ENCODE results near the gene GSKIP.

Gene GSKIP

DNA sequence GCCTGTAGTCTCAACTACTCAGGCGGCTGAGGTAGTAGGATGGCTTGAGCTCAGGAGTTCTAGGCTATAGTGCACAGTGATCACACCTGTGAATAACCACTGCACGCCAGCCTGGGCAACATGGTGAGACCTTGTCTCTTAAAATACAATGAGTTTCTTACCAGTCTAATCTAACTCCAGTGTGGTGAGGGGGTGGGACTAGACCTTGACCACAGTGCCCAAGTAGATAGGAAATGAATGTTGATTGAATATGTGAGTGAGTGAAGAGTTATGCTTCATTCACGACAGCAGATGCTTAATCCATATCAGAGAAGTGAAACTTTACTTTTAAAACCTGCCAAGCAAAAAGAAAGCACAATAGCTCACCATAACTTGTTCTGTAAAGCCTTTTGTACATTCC lies 17.4 kb downstream of the GSKIP start:
- DNase-seq (ENCODE audit: low read depth), result no peak

DNA sequence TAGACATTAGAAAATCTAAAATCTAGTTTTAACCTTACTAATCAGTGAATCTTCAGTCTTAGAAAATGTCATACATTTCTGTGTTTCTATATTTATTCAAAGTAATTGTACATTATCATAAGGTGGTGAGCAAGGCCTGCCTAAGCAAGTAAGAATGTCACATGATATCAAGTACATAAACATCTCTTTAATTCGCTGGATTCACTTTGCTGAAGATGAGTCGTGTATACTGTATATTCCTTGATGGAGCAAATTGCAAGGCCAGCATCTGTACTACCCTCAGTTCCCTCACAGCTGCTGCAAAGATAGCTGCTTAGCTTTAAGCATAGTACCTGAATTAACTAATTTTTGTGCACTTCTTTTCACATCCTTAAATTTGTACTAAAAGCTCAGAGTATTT lies 20.1 kb downstream of the GSKIP start:
- DNase-seq (ENCODE audit: low read depth), result no peak

DNA sequence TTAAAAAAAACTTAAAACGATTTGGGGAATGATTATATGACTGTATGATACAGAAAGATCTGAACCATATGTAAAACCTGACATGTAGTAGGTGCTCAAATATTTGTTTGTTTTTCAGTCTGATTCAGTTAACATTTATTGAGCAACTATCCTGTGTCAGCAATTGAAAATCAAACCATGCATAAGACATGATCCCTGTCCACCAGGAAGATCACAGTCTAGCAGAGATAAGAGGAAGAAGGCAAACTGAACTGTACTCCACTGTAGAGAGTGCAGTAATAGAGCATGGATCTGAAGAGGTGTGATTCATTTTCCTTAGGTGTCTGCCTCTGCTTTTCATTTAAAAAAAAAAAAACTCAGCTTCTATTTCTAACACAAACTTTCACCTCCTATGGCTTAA lies 20.7 kb downstream of the GSKIP start:
- DNase-seq (ENCODE audit: low read depth), result no peak

DNA sequence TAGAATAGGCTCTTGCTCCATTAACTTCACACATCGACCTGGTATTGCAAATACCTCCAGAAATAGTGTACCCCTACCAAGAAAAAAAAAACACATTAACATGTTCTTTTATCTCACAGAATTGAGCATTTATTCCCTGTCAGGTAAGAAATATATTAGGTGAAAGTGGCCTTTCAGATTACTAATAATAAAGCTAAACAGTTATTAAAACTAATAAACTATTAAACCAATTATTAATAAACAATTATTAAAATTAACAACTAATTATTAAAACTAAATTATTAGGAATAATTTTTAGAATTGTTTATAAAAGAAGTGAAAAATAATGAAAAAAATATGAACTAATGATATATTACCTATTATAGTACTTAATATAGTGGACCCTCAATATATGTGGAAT lies 21.4 kb downstream of the GSKIP start:
- no peak for DNase-seq (ENCODE audit: low read depth)

DNA sequence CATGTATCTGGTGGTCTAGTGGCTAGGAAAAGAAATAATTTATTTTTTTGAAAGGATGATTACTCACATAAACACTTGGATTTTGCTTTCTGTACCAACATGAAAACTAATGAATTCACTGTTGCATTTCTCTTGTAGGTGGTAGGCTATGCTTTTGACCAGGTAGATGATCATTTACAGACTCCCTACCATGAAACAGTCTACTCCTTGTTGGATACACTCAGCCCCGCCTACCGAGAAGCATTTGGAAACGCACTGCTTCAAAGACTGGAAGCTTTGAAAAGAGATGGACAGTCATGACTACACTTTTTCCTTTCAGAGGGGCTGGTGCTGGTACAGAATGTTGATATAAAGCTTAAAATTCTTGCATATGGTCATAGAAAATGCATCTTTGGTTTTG lies 22.1 kb downstream of the GSKIP start:
- no peak for DNase-seq (ENCODE audit: low read depth)

DNA sequence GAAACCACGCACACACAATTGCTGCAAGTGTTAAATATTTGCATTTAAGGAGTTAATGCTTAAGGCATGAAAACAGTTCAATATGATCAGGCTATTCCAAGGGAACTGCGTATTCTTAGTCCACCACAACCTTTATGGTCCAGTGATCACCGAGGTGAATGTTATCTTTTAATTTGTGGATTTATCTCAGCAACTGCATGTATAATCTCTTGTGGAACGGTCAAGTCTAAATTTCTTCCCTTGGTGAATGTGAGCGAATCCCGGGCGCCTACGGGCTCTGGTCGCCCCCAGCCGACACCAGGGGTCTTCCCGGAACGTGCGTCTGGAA lies 27.6 kb downstream of the GSKIP start:
- DNase-seq (ENCODE audit: low read depth), result no peak

DNA sequence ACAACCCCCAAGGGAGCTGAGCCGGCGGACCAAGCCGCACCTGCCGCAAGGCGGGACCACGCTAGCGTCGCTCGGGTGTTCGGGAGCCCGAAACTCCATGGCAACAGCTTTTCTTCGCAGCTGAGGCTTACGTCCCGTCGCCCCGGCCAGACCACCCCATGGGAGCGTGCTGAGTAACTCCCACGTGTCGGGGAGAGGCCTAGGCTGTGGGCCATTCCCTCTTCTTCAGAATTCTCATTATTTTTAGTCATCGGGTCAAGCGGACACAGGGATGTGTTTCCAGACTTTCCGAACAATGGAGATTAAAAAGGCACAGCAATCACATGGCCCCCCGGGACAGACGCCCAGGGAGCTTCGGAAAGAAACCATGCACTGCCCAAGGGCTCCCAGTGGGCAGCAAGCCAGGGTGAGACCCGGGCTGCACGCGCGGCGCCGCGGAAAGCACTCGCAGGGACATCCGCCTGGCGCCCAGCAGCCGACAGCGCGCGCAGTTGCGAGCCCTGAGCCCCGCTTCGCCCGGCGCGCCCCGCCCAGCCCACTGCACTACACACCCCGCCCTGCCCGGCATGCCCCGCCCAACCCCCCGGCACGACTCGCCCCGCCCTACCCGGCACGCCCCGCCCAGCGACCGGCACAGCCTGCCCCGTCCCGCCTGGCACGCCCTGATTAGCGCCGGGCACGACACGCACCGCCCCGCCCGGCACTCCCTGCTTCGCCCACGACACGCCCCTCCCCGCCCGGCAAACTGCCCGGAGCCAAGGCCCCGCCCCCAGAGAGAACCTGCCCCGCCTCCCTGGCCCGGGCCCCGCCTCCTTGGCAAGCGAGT lies 28.2 kb downstream of the GSKIP start:
- peak; percentile 51 for DNase-seq (ENCODE audit: low read depth)

DNA sequence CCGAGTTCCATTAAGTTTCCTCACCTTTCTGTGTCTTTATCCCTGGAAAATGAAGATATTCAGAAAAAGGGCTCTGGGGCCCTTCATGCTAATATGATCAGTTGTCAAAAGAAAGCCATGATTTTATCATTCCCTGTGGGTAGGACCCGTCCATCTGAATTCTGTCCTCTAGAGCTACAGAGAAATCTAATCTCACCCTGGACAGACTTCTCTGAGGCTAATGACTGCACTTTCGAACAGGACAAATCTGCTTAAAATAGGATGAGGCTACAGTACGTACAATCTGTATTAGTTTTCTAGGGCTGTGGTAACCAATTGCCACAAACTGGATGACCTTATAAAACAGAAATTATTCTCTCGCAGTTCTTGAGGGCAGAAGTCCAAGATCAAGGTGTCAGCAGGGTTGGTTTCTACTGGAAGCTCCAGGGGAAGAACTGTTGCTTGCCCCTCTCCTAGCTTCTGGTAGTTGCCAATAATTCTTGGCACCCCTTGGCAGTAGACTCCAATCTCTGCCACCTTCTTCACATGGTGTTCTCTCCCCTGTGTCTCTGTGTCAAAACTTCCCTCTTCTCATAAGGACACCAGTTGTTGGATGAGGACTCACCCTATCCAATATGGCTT lies 29.9 kb downstream of the GSKIP start:
- no peak for DNase-seq (ENCODE audit: low read depth)

DNA sequence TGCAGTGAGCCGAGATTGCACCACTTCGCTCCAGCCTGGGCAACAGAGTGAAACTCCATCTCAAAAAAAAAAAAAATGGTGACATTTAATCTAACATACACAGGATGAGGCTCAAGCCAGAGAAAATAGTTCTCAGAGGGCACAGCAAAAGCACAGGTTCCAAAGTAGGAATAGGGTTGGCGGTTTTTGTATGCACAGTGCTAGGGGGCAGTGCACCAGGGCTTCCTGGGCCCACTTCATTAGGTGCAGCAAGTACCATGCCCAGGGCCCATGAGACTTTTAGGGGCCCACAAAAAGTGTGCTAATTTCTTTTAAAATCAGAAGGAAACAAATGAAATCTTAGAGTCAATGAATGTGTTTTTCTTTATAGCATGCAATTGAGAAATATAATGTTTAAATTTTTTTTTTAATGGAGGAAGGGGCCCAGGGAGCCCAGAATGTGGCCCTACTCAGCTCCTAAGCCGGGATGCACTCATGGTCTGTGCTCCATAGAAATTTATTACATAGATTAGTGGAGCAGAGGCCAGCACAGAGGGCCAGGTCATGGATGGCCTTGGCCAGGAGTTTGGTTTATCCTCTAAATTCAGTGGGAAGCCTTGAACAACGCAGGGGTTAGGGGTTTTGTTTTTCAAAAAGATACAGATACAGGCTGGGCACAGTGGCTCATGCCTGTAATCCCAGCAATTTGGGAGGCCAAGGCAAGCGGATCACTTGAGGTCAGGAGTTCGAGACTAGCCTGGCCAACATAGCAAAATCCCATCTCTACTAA lies 30.9 kb downstream of the GSKIP start:
- DNase-seq (ENCODE audit: low read depth), result no peak

DNA sequence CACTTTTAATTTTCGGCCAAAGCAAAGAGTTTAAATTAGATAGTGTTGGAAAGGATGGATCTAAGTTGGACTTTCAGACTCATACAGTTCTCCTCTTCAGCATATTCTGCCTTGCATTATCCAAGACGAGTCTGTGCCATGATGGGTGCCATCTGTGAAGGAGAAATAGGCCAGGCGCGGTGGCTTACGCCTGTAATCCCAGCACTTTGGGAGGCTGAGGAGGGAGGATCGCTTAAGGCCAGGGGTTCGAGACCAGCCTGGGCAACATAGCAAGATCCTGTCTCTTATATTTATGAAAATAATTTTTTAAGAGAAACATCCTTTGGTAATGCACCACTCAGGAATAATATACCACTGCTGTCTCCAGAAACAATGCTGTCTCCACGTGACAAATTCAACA lies 35.1 kb downstream of the GSKIP start:
- DNase-seq (ENCODE audit: low read depth), result no peak

DNA sequence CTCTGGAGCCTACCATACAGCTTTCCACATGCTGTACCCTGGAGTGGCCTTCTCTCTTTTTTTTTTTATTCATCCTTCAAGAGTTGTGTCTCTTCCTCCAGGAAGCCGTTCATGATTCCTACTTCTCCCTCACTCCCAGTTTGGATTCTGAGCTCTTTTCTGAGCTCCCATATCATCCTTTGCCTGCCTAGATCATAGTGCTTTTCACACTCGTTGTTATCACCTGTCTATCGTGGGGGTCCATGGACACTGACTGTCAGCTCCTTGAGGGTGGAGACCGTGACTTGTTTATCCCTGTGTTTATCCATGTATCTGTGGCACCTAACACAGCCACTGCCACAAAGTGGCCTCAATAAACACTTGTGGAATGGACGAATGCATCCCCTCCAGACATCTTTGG lies 35.6 kb downstream of the GSKIP start:
- DNase-seq (ENCODE audit: low read depth), result no peak

DNA sequence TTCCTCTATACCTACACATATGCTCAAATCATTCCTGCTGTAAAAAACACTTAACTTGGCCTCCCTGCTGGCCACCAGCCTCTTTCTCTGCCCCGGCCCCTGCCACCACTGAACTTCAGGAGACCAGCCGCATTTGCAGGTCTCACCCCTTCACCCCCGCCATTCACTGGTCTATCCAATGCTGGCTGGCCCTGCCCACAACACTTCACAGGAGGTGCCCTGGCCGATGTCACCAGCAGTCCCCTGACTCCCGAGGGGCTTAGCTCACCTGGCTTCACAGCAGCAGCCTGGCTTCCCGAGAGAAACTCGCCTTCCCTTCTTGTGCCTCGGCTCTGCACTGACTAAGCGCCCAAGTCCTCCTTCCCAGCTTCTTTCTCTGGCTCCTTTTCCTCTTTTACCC lies 36.1 kb downstream of the GSKIP start:
- no peak for DNase-seq (ENCODE audit: low read depth)

DNA sequence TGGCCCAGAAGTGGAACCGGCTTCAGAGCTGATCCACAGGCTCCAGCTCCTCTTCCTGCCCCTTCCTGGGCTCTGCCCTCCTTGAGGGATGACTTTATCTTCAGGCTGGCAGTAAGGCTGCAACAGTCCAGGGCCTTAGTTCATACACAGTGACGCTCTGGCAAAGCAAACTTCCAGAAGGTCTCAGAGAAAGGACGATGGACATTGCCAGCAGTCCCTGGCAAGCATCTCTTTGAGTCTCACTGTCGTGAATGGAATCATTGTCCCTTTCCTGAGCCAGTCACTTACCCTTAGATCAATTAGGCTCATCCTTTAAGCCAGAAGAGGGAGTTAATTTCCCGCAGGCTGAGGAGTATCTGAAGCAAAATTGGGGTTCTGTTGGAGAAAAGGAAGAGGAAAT lies 37.2 kb downstream of the GSKIP start:
- no peak for DNase-seq (ENCODE audit: low read depth)

DNA sequence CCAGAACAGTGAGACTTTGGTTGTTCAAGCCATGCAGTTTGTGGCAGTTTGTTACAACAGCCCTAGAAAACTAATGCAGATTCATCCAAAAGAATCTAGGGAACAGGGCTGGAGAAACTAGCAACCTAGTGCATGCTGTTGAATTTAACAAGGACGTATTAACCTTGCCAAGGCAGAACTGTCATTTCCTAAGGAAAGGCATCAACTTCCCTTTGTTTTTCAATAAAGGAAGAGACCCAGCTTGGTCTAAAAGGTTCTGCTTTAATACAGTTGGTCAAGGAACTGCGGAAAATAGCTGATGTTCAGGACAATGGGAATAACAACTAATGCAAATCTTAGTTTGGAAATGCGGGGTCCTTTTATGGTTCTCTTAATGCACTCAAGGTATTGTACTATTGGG lies 40.1 kb downstream of the GSKIP start:
- no peak for DNase-seq (ENCODE audit: low read depth)

DNA sequence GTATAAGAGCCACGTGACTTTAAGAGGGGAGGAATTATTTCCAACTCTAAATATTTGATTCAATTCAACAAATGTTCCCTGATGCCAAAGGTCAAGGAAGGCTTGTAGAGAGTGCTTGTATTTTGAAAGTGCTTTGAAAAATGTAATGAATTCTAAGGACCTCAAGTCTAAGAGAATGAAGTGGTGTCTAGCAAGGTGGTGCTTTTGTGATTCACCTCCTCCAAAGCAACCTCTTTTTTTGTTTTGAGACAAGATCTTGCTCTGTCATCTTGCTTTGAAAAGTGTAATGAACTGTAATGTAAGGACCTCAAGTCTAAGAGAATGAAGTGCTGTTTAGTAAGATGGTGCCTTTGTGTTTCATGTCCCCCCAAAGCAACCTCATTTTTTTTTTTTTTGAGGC lies 42.4 kb downstream of the GSKIP start:
- no peak for DNase-seq (ENCODE audit: low read depth)

DNA sequence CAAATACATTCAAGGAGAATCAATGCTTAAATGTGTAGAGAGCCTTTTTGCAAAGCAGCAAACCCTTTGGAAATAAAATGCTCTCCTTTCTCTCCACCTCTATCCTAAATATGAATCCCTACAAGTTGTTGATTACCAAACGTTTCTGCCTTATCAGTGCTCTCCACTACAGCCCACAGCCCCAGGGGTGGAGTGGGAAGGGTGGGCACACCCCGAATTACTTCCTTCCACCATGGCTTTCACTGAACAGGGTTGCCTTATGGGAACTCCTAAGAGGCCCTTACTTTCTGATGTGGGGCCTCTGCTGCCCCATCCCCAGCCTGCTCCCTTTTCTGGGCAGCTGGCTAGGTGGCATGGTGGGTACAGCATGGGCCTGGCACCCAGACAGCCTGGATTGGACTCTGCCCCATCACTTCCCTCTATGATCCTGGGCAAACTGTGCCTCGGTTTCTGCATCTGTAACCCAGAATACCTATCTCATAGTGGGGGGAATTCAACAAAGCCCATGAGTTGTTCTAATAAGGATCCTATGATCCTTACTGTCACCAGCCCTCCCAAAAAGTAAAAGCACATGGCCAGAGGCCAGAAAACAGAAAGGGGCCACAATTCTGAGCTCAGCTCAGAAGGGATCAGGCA lies 44.7 kb downstream of the GSKIP start:
- no peak for DNase-seq (ENCODE audit: low read depth)

DNA sequence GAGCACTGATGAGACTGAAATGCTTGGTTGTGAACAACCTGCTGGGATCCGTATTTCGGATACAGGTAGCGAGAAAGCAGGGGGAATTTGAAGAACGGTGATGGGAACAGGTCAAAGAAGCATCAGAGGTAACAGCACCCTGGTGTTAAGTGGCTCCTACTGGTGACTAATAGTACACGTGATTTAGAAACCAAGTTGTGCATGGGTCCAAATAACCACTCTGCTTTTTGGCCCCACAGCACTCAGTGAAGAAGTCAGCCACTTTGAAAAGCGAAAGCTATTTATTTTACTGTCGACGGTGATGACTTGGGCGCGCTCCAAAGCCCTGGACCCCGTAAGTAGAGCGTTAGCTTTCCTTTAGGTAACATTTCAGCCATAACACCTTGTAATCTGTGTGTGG lies 45.3 kb downstream of the GSKIP start:
- DNase-seq (ENCODE audit: low read depth), result no peak

DNA sequence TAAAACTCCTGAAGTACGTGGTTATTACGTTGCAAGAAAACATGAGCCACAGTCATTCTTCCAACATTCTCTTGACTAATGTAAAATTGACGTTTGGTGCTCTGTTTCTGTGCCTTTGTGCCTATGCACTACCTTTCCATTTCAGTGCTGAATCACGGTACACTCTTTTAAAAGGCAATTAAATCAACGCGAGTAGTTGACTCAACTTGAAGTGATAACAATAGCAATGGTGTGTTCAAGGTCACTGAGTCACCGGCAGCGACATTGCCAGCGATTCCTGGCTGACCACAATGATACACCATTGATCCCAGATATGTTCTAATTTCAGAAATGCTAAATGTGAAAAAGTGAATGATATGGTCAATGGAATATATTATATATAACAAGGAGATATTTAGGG lies 46.4 kb downstream of the GSKIP start:
- DNase-seq (ENCODE audit: low read depth), result no peak

DNA sequence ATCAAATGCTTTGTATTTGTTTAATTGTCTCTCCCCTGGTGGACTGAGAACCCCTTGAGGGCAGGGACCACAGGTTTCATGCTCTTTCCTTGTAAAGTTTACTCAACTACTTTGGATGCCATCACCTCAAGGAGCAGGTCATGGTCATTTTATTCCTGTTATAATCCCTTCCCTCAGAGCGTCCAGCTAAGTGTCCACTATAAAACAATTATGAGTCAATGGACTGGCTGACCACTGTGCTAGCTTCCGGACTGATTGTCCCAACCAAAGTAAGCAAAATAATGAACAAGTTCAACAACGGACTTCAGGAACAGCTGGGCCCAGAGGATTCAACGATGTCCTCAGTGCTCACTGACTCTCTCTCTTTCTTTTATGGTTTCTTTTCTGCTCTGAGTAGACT lies 46.8 kb downstream of the GSKIP start:
- DNase-seq (ENCODE audit: low read depth), result no peak

DNA sequence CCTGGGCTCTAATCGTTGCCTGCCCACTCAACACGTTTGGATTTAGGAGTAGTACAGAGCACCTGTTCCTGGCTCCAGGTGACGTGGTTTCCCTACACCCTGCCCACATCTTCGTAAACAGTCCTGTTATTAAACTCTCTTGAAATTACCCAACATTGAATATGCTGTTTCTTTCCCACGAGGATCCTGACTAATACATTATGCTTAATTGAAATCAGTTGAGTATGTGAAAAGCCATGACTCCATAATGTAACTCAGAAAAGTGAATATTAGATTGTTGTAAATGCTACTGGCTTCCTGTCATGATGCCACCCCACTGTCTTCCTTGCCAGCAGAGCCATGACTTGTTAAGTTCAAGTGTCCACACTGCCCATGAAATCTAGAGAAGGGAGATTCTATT lies 50.2 kb downstream of the GSKIP start:
- no peak for DNase-seq (ENCODE audit: low read depth)

DNA sequence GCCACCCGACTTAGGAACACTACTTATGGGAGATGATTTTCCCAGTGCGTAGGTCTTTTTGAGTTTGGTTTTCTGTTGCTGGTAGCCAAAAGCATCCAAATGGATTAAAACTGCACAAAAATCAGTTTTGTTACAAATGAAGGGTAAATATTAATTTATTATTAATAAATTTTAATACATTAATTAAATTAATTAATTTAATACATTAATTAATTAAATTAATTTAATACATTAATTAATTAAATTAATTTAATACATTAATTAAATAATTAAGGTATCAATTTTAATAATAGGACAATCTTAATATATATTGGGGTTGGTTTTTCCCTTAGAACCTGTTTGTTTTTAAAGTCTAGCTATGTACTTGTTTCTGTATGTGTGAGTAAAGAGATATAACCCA lies 52.2 kb downstream of the GSKIP start:
- no peak for DNase-seq (ENCODE audit: low read depth)

DNA sequence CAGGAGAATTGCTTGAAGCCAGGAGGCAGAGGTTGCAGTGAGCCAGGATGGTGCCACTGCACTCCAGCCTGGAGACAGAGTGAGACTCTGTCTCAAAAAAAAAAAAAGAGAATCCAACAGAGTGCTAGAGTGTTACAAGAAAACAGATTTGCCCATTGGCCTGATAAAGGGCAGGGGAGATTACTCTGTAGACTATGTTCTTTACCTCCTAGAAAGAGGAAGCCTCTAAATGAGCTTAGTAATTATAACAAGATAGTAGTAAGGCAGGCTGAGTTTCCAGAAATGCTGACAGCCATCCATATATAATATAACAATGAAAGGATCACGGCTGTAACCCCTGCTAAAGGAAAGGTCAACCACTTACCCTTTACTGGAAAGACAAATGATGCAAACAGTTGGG lies 53.0 kb downstream of the GSKIP start:
- no peak for DNase-seq (ENCODE audit: low read depth)

DNA sequence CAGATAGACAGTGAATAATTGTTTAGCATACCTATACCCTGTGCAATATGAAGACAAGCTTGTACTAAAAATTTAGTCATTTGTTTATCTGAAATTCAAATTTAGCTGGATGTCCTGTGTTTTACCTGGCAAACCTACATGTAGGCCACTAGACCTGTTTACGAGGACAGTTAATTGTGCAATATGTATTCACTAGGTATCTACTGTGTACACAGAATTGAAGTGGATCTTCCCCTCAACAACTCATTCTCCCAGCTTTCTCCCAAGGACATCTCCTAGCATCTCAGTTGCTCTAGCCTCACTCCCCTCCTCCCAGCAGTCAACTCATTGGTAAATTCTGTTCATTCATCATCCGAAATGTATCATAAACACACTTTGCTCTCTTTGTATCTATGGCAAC lies 53.9 kb downstream of the GSKIP start:
- DNase-seq (ENCODE audit: low read depth), result no peak
